ENCODE data around the gene INSYN1.

DNA sequence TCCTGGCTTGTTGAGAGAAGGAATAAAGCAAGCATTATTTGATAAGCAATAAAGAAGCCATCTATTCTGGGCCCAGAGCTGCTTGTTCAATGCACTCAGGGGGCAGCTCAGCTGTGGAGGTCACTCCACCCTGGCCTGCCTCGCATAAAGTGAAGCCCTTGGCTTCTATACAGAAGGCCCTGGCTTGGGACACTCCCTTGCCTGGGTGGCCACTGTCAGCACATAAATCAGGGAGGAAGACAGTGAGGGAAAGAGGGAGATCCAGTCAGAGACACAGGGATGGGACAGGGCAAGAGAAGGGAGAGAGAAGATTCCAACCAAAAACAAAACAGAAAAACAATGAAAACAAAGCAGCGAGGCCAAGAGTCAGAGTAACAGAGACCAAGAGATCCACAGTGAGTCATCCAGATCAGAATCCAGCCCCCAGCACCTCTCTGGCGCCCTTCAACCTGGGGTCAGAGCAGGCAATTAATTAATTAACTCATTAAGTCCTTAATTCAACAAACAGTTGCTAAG is 11.8 kb downstream of the INSYN1 start:
- TF ChIP-seq POLR2A (IDR thresholded peaks at IDR 0.05) (no peak), POLR2AphosphoS5 (IDR thresholded peaks at IDR 0.05) (no peak), EP300 (IDR thresholded peaks at IDR 0.05) (no peak)
- TF ChIP-seq, protein P1, sequence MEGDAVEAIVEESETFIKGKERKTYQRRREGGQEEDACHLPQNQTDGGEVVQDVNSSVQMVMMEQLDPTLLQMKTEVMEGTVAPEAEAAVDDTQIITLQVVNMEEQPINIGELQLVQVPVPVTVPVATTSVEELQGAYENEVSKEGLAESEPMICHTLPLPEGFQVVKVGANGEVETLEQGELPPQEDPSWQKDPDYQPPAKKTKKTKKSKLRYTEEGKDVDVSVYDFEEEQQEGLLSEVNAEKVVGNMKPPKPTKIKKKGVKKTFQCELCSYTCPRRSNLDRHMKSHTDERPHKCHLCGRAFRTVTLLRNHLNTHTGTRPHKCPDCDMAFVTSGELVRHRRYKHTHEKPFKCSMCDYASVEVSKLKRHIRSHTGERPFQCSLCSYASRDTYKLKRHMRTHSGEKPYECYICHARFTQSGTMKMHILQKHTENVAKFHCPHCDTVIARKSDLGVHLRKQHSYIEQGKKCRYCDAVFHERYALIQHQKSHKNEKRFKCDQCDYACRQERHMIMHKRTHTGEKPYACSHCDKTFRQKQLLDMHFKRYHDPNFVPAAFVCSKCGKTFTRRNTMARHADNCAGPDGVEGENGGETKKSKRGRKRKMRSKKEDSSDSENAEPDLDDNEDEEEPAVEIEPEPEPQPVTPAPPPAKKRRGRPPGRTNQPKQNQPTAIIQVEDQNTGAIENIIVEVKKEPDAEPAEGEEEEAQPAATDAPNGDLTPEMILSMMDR (IDR thresholded peaks at IDR 0.05) = no peak

Measured in sigmoid colon (tissue), 4 donors.